Activated CD4-positive, alpha-beta T cell treated with anti-CD3 and anti-CD28 coated beads for 36 hours (primary cell): ENCODE data around the gene MMP11. TPM values are rescaled to one million over a fixed set of nuclear protein-coding genes. Genes with fewer than 3 reads are reported as not detected.

Experiments used
- ATAC-seq: fragments of 200-7000 bp; cut with Tn5 transposase; one replicate; pipeline ENCODE4 v1.10.0; 2021; ENCODE audit warnings: mild to moderate bottlenecking, moderate library complexity
- CTCF ChIA-PET: fragments of 350-600 bp; sonication (Branson Sonifier 250); formaldehyde crosslinking; loops from one replicate; lab custom pipeline; 2021; ENCODE audit warnings: antibody characterized with exemption; lab: Charles Lee
- POLR2A ChIA-PET: fragments of 350-600 bp; sonication (Branson Sonifier 250); formaldehyde crosslinking; loops from one replicate; lab custom pipeline; 2021; ENCODE audit warnings: antibody characterized with exemption, inconsistent platforms; lab: Charles Lee
- DNase-seq: peaks from one replicate; pipeline ENCODE4 v3.0.0-alpha.2; 2020
- H3K27ac Mint-ChIP-seq: one replicate; pipeline ENCODE4 v1.8.0; 2021; ENCODE audit warnings: mixed read lengths
- H3K27me3 Mint-ChIP-seq: one replicate; pipeline ENCODE4 v1.8.0; 2021; ENCODE audit warnings: mixed read lengths
- H3K36me3 Mint-ChIP-seq: one replicate; pipeline ENCODE4 v1.8.0; 2021; ENCODE audit warnings: low read depth, mixed read lengths
- H3K4me1 Mint-ChIP-seq: one replicate; pipeline ENCODE4 v1.8.0; 2021; ENCODE audit warnings: mixed read lengths
- H3K4me3 Mint-ChIP-seq: one replicate; pipeline ENCODE4 v1.8.0; 2021; ENCODE audit warnings: mild to moderate bottlenecking, moderate library complexity, mixed read lengths
- H3K9me3 Mint-ChIP-seq: one replicate; pipeline ENCODE4 v1.8.0; 2021; ENCODE audit warnings: low read depth, mixed read lengths
- intact Hi-C, 2 experiments: fragments of 100-400 bp; cut with DNase I in 1 of 2; cut with micrococcal nuclease in 1 of 2; formaldehyde crosslinking; loops; one replicate each; pipeline versions ENCODE4 v1.14.2 to v1.15.1; 2022 to 2024; cut with DNase I, micrococcal nuclease
- total RNA-seq, 2 experiments: library from RNA; stranded (reverse); gene quantifications; one replicate each; pipeline ENCODE4 v1.2.3, GENCODE V29; 2021

MMP11 gene
- total RNA-seq, 2 experiments from 2014 or later, result 0.32 to 1.1 TPM

DNA sequence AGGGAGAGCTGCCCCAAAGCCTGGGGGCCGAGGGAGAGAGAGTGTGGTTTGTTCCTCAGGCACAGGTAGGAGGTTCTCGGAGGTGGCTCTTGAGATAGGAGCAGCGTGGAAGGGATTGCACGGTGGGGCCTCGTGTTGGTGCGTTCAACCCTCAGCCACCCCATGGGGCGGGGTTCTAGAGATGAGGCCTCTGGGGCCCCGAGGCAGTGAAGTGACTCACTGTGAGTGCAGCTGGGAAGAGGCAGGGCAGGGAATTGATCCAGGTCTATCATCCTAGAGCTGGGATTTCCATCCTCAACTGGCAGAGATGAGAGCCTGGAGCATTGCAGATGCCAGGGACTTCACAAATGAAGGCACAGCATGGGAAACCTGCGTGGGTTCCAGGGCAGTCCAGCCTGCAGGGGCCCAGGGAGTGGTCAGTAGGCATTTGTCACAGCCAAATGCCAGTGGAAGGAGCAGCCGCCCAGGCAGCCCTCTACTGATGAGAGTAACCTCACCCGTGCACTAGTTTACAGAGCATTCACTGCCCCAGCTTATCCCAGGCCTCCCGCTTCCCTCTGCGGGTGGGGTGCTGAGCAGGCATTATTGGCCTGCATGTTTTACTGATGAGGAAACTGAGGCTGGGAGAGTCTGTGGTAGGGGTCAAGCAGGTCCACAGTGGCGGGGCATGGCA is 9.0 kb downstream of the MMP11 start:
- no peaks in the 10 kb centered on the region for H3K36me3 Mint-ChIP-seq
- no peak for DNase-seq
- intact Hi-C loops, result no loop called here
- no peak overlapping the region for H3K4me3 Mint-ChIP-seq
- CTCF ChIA-PET, result no interaction called here
- H3K27me3 Mint-ChIP-seq, result no peaks in the 10 kb centered on the region
- no peak for ATAC-seq
- H3K9me3 Mint-ChIP-seq, result no peaks in the 10 kb centered on the region
- H3K4me1 Mint-ChIP-seq, result peaks cover 11% of the 10 kb centered on the region
- POLR2A ChIA-PET, result no interaction called here
- no peak overlapping the region for H3K27ac Mint-ChIP-seq

DNA sequence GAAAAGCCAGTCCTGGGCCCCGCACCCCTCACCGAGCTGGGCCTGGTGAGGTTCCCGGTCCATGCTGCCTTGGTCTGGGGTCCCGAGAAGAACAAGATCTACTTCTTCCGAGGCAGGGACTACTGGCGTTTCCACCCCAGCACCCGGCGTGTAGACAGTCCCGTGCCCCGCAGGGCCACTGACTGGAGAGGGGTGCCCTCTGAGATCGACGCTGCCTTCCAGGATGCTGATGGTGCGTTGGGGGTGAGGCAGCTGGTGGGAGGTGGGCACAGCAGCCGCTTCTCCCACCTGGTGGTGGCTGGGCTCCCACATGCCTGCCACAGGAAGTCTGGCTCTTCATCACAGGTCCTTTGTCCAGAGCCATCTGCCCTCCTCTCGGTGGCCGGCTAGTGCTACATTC is 9.6 kb downstream of the MMP11 start:
- intact Hi-C loops, result no loop called here
- no peak for ATAC-seq
- ChIA-PET CTCF (no interaction called here), POLR2A (no interaction called here)
- H3K27me3 Mint-ChIP-seq, result no peaks in the 10 kb centered on the region
- H3K4me3 Mint-ChIP-seq, result no peak overlapping the region
- H3K4me1 Mint-ChIP-seq, result peaks cover 11% of the 10 kb centered on the region
- no peaks in the 10 kb centered on the region for H3K9me3 Mint-ChIP-seq
- DNase-seq, result no peak
- H3K36me3 Mint-ChIP-seq, result no peaks in the 10 kb centered on the region
- no peak overlapping the region for H3K27ac Mint-ChIP-seq

DNA sequence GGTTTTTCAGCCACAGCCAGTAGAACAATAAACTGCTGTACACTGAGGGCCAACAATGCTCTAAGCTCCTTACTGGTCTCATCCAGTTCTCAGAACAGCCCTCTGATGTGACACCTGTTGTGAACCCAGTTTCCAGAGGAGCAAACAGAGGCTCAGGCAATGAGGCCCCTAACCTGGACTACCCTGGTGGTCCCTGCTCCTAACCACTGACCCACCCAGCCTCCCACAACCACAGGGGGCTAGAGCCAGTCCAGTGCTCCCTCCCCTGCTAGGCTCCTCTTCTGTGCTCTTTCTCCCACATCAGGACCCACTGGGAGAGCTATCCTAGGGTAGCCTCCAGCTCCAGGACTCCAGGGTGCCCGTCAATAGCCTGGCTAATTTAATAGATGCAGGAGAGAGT is 10.1 kb downstream of the MMP11 start:
- ChIA-PET CTCF (no interaction called here), POLR2A (no interaction called here)
- Mint-ChIP-seq H3K27ac (no peak overlapping the region), H3K4me1 (peaks cover 13% of the 10 kb centered on the region), H3K9me3 (no peaks in the 10 kb centered on the region), H3K36me3 (no peaks in the 10 kb centered on the region), H3K4me3 (no peak overlapping the region), H3K27me3 (no peaks in the 10 kb centered on the region)
- DNase-seq (no peak), ATAC-seq (no peak)
- intact Hi-C loops, result no loop called here

DNA sequence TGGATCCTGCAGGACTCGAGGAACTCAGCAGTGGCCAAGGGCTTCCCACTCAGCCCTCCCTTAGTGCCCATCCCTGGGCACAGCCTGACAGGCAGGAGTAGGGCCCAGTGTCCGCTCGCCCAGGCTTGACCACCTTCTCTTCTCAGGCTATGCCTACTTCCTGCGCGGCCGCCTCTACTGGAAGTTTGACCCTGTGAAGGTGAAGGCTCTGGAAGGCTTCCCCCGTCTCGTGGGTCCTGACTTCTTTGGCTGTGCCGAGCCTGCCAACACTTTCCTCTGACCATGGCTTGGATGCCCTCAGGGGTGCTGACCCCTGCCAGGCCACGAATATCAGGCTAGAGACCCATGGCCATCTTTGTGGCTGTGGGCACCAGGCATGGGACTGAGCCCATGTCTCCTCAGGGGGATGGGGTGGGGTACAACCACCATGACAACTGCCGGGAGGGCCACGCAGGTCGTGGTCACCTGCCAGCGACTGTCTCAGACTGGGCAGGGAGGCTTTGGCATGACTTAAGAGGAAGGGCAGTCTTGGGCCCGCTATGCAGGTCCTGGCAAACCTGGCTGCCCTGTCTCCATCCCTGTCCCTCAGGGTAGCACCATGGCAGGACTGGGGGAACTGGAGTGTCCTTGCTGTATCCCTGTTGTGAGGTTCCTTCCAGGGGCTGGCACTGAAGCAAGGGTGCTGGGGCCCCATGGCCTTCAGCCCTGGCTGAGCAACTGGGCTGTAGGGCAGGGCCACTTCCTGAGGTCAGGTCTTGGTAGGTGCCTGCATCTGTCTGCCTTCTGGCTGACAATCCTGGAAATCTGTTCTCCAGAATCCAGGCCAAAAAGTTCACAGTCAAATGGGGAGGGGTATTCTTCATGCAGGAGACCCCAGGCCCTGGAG is 10.9 kb downstream of the MMP11 start:
- Mint-ChIP-seq H3K27me3 (no peaks in the 10 kb centered on the region), H3K9me3 (no peaks in the 10 kb centered on the region), H3K36me3 (peaks cover 2% of the 10 kb centered on the region), H3K4me1 (peaks cover 20% of the 10 kb centered on the region), H3K4me3 (no peak overlapping the region), H3K27ac (no peak overlapping the region)
- CTCF ChIA-PET, result no interaction called here
- POLR2A ChIA-PET, result no interaction called here
- intact Hi-C loops, result no loop called here
- no peak for ATAC-seq
- DNase-seq, result no peak

DNA sequence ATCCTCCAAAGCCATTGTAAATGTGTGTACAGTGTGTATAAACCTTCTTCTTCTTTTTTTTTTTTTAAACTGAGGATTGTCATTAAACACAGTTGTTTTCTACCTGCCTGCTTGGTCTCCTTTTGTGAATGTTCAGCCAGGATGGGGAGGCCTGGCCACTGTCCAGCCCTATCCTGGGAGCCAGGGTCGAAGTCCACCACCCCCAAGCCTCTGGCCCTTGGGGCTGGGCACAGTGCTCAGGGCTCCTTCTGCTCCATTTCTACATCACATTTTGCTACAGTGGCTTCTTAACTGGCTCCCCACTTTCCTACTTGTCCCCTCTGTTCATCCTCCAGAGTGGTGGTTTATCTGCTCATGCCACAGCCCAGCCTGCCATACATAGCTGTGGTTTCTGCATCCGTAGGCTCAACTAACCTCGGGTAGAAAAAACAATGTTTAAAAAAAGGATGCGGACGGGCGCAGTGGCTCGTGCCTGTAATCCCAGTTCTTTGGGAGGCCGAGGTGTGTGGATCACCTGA is 11.6 kb downstream of the MMP11 start:
- intact Hi-C loops, result no loop called here
- H3K27ac Mint-ChIP-seq, result no peak overlapping the region
- DNase-seq, result no peak
- H3K27me3 Mint-ChIP-seq, result no peaks in the 10 kb centered on the region
- no peak overlapping the region for H3K4me3 Mint-ChIP-seq
- POLR2A ChIA-PET, result no interaction called here
- ATAC-seq, result no peak
- no peaks in the 10 kb centered on the region for H3K9me3 Mint-ChIP-seq
- peaks cover 22% of the 10 kb centered on the region for H3K4me1 Mint-ChIP-seq
- peaks cover 4% of the 10 kb centered on the region for H3K36me3 Mint-ChIP-seq
- CTCF ChIA-PET, result interaction anchor here (0.6 kb wide), 1 partner anchor 8 kb away, joined by 3 read pairs; no protein-coding TSS in a partner anchor

DNA sequence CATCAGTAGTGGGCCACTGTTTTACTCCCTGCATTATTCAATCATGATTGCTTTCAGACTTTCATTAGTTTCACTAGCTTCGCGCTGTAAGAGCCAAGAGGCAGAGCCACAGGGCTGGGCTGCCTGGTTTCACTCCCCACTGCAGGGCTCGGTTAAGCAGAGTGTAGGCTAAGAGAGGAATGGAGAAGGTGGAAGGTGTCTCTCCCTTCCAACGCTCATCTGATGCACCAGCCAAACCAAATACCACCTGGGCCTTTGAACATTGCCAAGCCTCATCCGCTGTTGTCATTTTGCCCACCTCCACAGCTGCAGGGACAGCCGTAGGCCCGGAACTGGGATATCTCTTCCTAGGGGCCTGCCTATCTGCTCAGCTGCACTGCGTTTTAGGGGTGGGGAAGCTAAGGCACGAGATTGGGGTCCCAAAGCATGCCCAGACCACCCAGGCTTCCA is 13.6 kb downstream of the MMP11 start:
- peak; percentile 31 for DNase-seq
- no peaks in the 10 kb centered on the region for H3K9me3 Mint-ChIP-seq
- CTCF ChIA-PET, result interaction anchor here (1.0 to 1.9 kb wide), 3 partner anchors 11 to 31 kb away, joined by 3 to 8 read pairs (median 5); no protein-coding TSS in a partner anchor
- POLR2A ChIA-PET, result interaction anchor here (0.7 to 1.5 kb wide), 5 partner anchors 12 to 108 kb away, joined by 3 to 5 read pairs (median 4); partner anchors contain the start of genes MIF, MMP11 and SLC2A11
- intact Hi-C loops, result loop anchor here (1.0 to 5.0 kb wide), 4 partner anchors 35 to 769 kb away; partner anchors contain the start of genes DERL3 (in 1 of the 2), GUCD1 (in 1 of the 2), MIF (in 1 of the 2) and SNRPD3 (in 1 of the 2)
- peaks cover 30% of the 10 kb centered on the region for H3K4me1 Mint-ChIP-seq
- H3K4me3 Mint-ChIP-seq, result peak overlapping the region; percentile 84
- ATAC-seq, result peak; percentile 8
- H3K36me3 Mint-ChIP-seq, result peaks cover 7% of the 10 kb centered on the region
- no peaks in the 10 kb centered on the region for H3K27me3 Mint-ChIP-seq
- H3K27ac Mint-ChIP-seq, result peak overlapping the region; percentile 94

DNA sequence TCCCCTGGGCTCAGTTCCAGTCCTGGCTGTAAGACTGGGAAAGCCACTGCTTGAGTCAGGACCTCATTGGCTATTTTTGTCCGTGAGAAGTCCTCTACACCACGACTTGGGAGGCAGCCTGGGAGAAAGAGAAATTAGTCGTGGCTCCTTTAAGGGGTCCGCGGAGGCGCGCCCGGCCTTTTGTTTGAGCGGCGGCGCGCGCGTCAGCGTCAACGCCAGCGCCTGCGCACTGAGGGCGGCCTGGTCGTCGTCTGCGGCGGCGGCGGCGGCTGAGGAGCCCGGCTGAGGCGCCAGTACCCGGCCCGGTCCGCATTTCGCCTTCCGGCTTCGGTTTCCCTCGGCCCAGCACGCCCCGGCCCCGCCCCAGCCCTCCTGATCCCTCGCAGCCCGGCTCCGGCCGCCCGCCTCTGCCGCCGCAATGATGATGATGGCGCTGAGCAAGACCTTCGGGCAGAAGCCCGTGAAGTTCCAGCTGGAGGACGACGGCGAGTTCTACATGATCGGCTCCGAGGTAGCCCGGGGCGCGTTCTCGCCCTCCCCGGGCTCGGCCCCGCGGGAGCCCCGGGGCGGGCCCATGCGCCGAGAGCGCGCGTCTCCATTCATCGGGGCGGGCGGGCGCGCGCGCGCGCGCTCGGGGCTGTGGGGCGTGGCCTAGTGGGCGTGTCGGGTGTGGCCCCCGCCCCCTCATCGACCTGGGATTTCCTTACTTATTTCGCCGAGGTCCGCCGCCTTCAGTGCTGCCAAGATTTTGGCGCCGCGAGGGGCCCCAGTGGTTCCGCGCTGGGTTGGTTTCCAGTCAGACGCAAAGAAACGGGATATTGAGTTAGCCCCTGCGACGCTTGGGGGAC is 14.3 kb downstream of the MMP11 start, which contains the start of gene SMARCB1:
Gene SMARCB1, plus strand, starts transcription at position 215 of the 848 bp plus-strand sequence. Its CDS starts 204 bp downstream, at position 419.
- Mint-ChIP-seq H3K36me3 (peaks cover 7% of the 10 kb centered on the region), H3K4me1 (peaks cover 30% of the 10 kb centered on the region), H3K27ac (peak within 1 kb of the TSS; percentile 94), H3K27me3 (no peaks in the 10 kb centered on the region), H3K9me3 (no peaks in the 10 kb centered on the region), H3K4me3 (peak within 1 kb of the TSS; percentile 84)
- peak; percentile 81 for ATAC-seq
- DNase-seq, result peak; percentile 96
- ChIA-PET CTCF (interaction anchor here (1.0 to 1.9 kb wide), 3 partner anchors 12 to 32 kb away, joined by 3 to 8 read pairs (median 5); no protein-coding TSS in a partner anchor), POLR2A (interaction anchor here (0.7 to 1.5 kb wide), 5 partner anchors 12 to 107 kb away, joined by 3 to 5 read pairs (median 3); partner anchors contain the start of genes MIF, MMP11 and SLC2A11)
- intact Hi-C loops, result loop anchor here (1.0 to 5.0 kb wide), 12 partner anchors 15 to 768 kb away; partner anchors contain the start of genes DERL3 (in 2 of the 2), MIF (in 2 of the 2), ZNF70 (in 2 of the 2) and CABIN1 (in 1 of the 2)

DNA sequence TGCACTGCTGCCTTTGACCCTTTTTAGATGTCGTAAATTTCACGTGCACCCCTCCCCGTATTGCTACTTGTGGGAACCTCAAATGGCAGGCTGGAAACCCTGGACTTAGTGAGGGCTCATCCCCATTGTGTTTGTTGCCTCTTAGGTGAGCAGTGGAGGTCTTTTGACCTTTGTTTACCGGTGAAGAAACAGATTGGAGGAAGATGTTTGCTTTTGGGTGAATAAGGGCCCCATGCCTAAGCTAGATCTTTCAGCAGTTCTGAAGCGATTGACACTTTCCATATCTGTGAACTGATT is 14.9 kb downstream of the MMP11 start:
- H3K36me3 Mint-ChIP-seq, result peaks cover 10% of the 10 kb centered on the region
- ChIA-PET CTCF (interaction anchor here (1.9 kb wide), 1 partner anchor 13 kb away, joined by 8 read pairs; no protein-coding TSS in a partner anchor), POLR2A (interaction anchor here (1.3 kb wide), 1 partner anchor 107 kb away, joined by 4 read pairs; the partner anchor contains the start of gene MIF)
- H3K4me3 Mint-ChIP-seq, result peak overlapping the region; percentile 84
- peak; percentile 41 for ATAC-seq
- peak overlapping the region; percentile 86 for H3K27ac Mint-ChIP-seq
- no peaks in the 10 kb centered on the region for H3K27me3 Mint-ChIP-seq
- DNase-seq, result no peak
- intact Hi-C loops, result loop anchor here (1.0 to 5.0 kb wide), 12 partner anchors 15 to 767 kb away; partner anchors contain the start of genes DERL3 (in 2 of the 2), MIF (in 2 of the 2), CABIN1 (in 1 of the 2) and CHCHD10 (in 1 of the 2)
- no peaks in the 10 kb centered on the region for H3K9me3 Mint-ChIP-seq
- H3K4me1 Mint-ChIP-seq, result peaks cover 30% of the 10 kb centered on the region

DNA sequence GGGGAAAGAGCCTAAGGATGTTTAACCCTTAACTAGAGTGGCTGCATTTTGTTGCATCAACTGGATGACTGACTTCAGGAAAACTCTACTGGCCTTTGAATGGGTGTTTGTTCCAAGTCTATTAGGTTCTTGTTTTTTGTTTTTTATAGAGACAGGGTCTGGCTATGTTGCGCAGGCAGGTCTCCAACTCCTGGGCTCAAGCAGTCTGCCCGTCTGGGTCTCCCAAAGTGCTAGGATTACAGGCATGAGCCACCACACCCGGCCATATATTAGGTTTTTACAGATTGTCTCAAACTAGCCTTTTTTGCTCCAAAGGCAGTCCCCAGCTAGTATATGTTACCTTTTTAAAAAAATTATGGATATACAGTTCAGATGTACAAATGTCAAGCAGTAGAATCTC is 15.3 kb downstream of the MMP11 start:
- no peaks in the 10 kb centered on the region for H3K27me3 Mint-ChIP-seq
- H3K36me3 Mint-ChIP-seq, result peaks cover 10% of the 10 kb centered on the region
- peak overlapping the region; percentile 86 for H3K27ac Mint-ChIP-seq
- intact Hi-C loops, result loop anchor here (1.0 to 5.0 kb wide), 12 partner anchors 16 to 767 kb away; partner anchors contain the start of genes DERL3 (in 2 of the 2), MIF (in 2 of the 2), CABIN1 (in 1 of the 2) and CHCHD10 (in 1 of the 2)
- CTCF ChIA-PET, result no interaction called here
- ATAC-seq (no peak), DNase-seq (no peak)
- H3K9me3 Mint-ChIP-seq, result no peaks in the 10 kb centered on the region
- POLR2A ChIA-PET, result no interaction called here
- H3K4me1 Mint-ChIP-seq, result peaks cover 30% of the 10 kb centered on the region
- peak overlapping the region; percentile 84 for H3K4me3 Mint-ChIP-seq

DNA sequence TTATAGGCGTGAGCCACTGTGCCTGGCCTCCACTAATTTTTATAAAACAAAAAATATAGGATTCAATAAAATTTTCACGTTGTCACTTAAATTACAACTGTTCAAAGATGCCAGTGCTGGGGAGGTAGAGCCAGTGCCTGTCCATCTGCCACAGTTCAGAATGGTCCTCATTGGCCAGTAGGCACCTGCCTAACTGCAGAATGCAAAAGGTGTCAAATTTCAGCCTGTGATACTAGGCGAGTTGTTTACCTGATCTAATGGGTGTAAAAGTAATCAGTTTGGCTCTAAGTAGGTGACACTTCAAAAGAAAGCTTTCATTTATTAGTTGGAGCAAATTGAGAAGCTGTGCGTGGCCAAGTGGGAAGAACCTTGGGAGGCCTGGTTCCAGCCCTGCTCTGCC is 16.5 kb downstream of the MMP11 start:
- Mint-ChIP-seq H3K4me3 (no peak overlapping the region), H3K27ac (no peak overlapping the region)
- POLR2A ChIA-PET, result no interaction called here

More for the DNA sequence above, 16.5 kb downstream of the MMP11 start:
- peaks cover 30% of the 10 kb centered on the region for H3K4me1 Mint-ChIP-seq
- DNase-seq, result no peak
- H3K9me3 Mint-ChIP-seq, result no peaks in the 10 kb centered on the region
- CTCF ChIA-PET, result interaction anchor here (1.6 kb wide), 1 partner anchor 20 kb away, joined by 3 read pairs; no protein-coding TSS in a partner anchor
- peaks cover 15% of the 10 kb centered on the region for H3K36me3 Mint-ChIP-seq
- intact Hi-C loops, result loop anchor here in 1 of 2 experiments (5.0 kb wide), 1 partner anchor 103 kb away; the partner anchor contains the start of gene MIF
- H3K27me3 Mint-ChIP-seq, result no peaks in the 10 kb centered on the region
- ATAC-seq, result no peak
